Measurements from ENCODE around the gene SMYD5. TPM values are rescaled to one million over a fixed set of nuclear protein-coding genes. Genes with fewer than 3 reads are reported as not detected.

The SMYD5 gene
- polyA plus RNA-seq, 6 donors from 2014 or later: 4.9 to 29.2 (median 20.9) TPM

GRCh38 chr2:73233932-73234832, 20.1 kb downstream of the SMYD5 start, which contains the start of gene CCT7:
TSS of gene CCT7 (plus strand) at chr2:73234308. CDS start at chr2:73234379, 71 bp downstream.
- peak within 1 kb of the TSS; percentile 91 to 100 (median 98) for H3K4me3 Mint-ChIP-seq
- no peaks in the 10 kb centered on the region for H3K9me3 Mint-ChIP-seq
- ATAC-seq (ENCODE audit: low read depth in 2 of 2) (peak; percentile 72), DNase-seq (peak; percentile 89)
- peak within 1 kb of the TSS; percentile 91 to 97 (median 97) for H3K27ac Mint-ChIP-seq
- H3K27me3 Mint-ChIP-seq: no peaks in the 10 kb centered on the region
- H3K36me3 Mint-ChIP-seq: no peaks in the 10 kb centered on the region
- peaks cover 38 to 55% (median 41%) of the 10 kb centered on the region in 3 donors for H3K4me1 Mint-ChIP-seq

GRCh38 chr2:73235315-73236028, 21.4 kb downstream of the SMYD5 start:
- peak overlapping the region; percentile 91 to 100 (median 98) for H3K4me3 Mint-ChIP-seq
- H3K4me1 Mint-ChIP-seq: peaks cover 40 to 55% (median 41%) of the 10 kb centered on the region in 3 donors
- peak overlapping the region; percentile 8 to 97 (median 88) for H3K27ac Mint-ChIP-seq
- no peaks in the 10 kb centered on the region for H3K9me3 Mint-ChIP-seq
- ATAC-seq (ENCODE audit: low read depth in 2 of 2) (no peak), DNase-seq (no peak)
- no peaks in the 10 kb centered on the region for H3K36me3 Mint-ChIP-seq
- no peaks in the 10 kb centered on the region for H3K27me3 Mint-ChIP-seq

DNA sequence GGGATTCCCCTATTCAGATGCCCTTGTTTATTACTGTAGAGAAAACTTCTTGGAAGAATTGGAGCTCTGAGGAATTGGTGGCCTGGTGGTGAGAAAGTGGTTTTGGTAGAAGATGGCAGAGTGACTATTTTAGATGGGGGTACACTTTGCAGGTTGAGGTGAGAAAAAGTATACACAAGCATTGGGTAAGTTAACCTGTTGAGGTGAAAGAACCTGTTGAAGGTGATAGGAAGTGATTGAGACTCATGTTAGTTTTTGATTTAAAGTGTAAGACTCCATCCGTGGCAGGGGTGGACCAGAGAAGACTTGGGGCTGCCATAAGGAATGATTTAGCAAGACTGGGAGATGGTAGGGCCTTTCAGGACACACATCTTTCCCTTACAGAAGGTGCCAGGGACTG, 23.1 kb downstream of the SMYD5 start:
- no peak for DNase-seq
- Mint-ChIP-seq H3K27me3 (no peaks in the 10 kb centered on the region), H3K36me3 (no peaks in the 10 kb centered on the region), H3K4me3 (peak overlapping the region in 2 of 8 donors; percentile 35 to 94), H3K4me1 (peaks cover 40 to 55% (median 41%) of the 10 kb centered on the region in 3 donors), H3K27ac (peak overlapping the region in 2 of 6 donors; percentile 6 to 12), H3K9me3 (no peaks in the 10 kb centered on the region)
- ATAC-seq (ENCODE audit: low read depth in 2 of 2): no peak

GRCh38 chr2:73238149-73238548, 24.1 kb downstream of the SMYD5 start:
- ATAC-seq (ENCODE audit: low read depth in 2 of 2): no peak
- no peaks in the 10 kb centered on the region for H3K36me3 Mint-ChIP-seq
- no peaks in the 10 kb centered on the region for H3K9me3 Mint-ChIP-seq
- DNase-seq: no peak
- H3K4me3 Mint-ChIP-seq: peak overlapping the region in 2 of 8 donors; percentile 20 to 61
- H3K27me3 Mint-ChIP-seq: no peaks in the 10 kb centered on the region
- peaks cover 36 to 47% (median 37%) of the 10 kb centered on the region in 3 donors for H3K4me1 Mint-ChIP-seq
- peak overlapping the region in 1 of 6 donors; percentile 37 for H3K27ac Mint-ChIP-seq

DNA sequence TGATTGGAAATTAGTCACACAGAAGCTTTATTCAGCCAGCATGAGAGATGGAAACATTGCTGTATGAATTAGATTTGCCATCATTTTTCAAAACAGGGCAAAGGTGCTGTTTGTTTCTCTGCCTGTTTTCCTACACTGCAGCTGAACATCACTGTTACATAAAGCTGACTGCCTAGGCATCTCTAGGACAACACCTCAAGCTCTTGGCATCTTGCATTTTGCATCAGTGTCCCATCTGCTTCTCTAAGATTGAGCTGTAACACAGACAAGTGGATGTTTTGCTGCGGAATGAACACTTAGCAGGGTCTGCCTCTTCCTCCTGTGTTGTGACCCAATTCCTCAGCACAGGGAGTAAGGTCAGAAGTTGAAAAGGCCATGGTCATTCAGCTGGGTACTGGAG, 24.9 kb downstream of the SMYD5 start:
- peaks cover 35 to 44% (median 36%) of the 10 kb centered on the region in 3 donors for H3K4me1 Mint-ChIP-seq
- no peak for ATAC-seq (ENCODE audit: low read depth in 2 of 2)
- H3K27me3 Mint-ChIP-seq: no peaks in the 10 kb centered on the region
- no peak overlapping the region for H3K4me3 Mint-ChIP-seq
- H3K27ac Mint-ChIP-seq: no peak overlapping the region
- H3K9me3 Mint-ChIP-seq: no peaks in the 10 kb centered on the region
- H3K36me3 Mint-ChIP-seq: no peaks in the 10 kb centered on the region
- DNase-seq: no peak

DNA sequence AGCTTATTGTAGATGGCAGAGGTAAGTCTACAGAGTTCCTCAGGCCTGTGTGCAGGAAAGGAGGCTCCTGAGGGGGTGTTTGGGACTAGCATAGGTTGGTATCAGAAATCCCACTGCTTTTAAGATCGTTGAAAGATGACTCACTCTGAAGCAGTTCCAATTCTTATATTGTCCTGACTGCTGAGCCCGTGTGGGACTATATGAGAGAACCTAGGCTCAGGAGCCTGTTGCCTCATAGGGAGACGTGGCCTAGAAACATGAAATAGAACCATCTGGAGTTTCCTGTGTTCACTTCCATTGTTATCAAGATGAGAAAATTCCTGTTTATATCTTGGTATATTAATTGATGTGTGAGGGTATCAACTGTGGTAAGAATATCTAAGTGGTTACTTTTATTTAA, 25.7 kb downstream of the SMYD5 start:
- H3K36me3 Mint-ChIP-seq: no peaks in the 10 kb centered on the region
- ATAC-seq (ENCODE audit: low read depth in 2 of 2): no peak
- peaks cover 28 to 42% (median 35%) of the 10 kb centered on the region in 3 donors for H3K4me1 Mint-ChIP-seq

GRCh38 chr2:73243884-73244570, 30.0 kb downstream of the SMYD5 start:
- H3K4me3 Mint-ChIP-seq: no peak overlapping the region
- H3K4me1 Mint-ChIP-seq: peaks cover 4 to 14% (median 12%) of the 10 kb centered on the region in 3 donors
- H3K36me3 Mint-ChIP-seq: peaks cover 15 to 20% of the 10 kb centered on the region in 2 donors
- no peaks in the 10 kb centered on the region for H3K9me3 Mint-ChIP-seq
- no peak for ATAC-seq (ENCODE audit: low read depth in 2 of 2)
- no peaks in the 10 kb centered on the region for H3K27me3 Mint-ChIP-seq
- no peak overlapping the region for H3K27ac Mint-ChIP-seq
- DNase-seq: no peak

More for the DNA sequence above, 25.7 kb downstream of the SMYD5 start:
- DNase-seq: no peak
- no peaks in the 10 kb centered on the region for H3K27me3 Mint-ChIP-seq
- no peak overlapping the region for H3K4me3 Mint-ChIP-seq
- no peak overlapping the region for H3K27ac Mint-ChIP-seq
- H3K9me3 Mint-ChIP-seq: no peaks in the 10 kb centered on the region

DNA sequence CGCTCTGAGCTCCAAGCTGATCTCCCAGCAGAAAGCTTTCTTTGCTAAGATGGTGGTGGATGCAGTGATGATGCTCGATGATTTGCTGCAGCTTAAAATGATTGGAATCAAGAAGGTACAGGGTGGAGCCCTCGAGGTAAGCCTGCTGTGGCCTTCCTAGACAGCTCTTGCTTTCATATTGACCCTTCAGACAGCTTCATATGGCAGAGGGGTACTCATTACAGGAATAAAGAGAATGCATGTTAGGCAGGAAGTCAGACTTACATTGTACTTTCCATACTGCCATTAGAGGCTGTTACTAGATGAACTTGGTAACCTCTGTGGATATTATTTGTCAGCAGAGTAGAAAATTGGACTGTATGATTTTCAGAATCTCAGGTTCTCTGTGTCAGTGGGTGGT, 30.5 kb downstream of the SMYD5 start:
- no peak overlapping the region for H3K27ac Mint-ChIP-seq
- ATAC-seq (ENCODE audit: low read depth in 2 of 2): no peak

DNA sequence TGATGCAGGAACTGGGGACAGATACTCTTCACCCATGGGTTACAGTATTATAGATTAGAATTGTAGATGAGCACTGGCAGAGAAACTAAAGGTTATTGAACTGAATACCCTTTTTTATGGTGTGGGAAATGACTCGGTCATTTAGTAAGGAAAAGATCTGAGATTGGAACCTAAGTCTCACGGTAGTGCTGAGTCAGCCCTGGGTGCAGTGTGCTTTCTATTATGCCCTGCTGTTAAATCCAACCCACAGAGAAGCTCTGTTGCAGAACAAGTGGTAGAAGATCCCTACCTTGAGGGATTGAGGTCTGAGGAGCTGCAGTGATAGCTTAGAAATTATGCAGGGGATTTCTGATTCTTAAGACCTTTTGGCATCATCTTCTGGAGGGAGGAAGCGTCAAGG, 32.8 kb downstream of the SMYD5 start:
- Mint-ChIP-seq H3K4me3 (no peak overlapping the region), H3K4me1 (peaks cover 0 to 14% (median 12%) of the 10 kb centered on the region in 3 donors), H3K27ac (no peak overlapping the region), H3K36me3 (peaks cover 33 to 37% of the 10 kb centered on the region in 2 donors), H3K27me3 (no peaks in the 10 kb centered on the region), H3K9me3 (no peaks in the 10 kb centered on the region)
- ATAC-seq (ENCODE audit: low read depth in 2 of 2) (no peak), DNase-seq (no peak)

More for the DNA sequence above, 30.5 kb downstream of the SMYD5 start:
- H3K4me3 Mint-ChIP-seq: no peak overlapping the region
- DNase-seq: no peak
- peaks cover 21 to 25% of the 10 kb centered on the region in 2 donors for H3K36me3 Mint-ChIP-seq
- peaks cover 0 to 14% (median 12%) of the 10 kb centered on the region in 3 donors for H3K4me1 Mint-ChIP-seq
- no peaks in the 10 kb centered on the region for H3K9me3 Mint-ChIP-seq
- no peaks in the 10 kb centered on the region for H3K27me3 Mint-ChIP-seq

GRCh38 chr2:73249636-73250035, 35.6 kb downstream of the SMYD5 start:
- DNase-seq (no peak), ATAC-seq (ENCODE audit: low read depth in 2 of 2) (no peak)
- H3K27me3 Mint-ChIP-seq: no peaks in the 10 kb centered on the region
- no peaks in the 10 kb centered on the region for H3K9me3 Mint-ChIP-seq
- peak overlapping the region in 3 of 6 donors; percentile 4 to 86 (median 16) for H3K27ac Mint-ChIP-seq
- peak overlapping the region in 1 of 8 donors; percentile 4 for H3K4me3 Mint-ChIP-seq
- peaks cover 5 to 15% (median 8%) of the 10 kb centered on the region in 3 donors for H3K4me1 Mint-ChIP-seq
- H3K36me3 Mint-ChIP-seq: peaks cover 39 to 41% of the 10 kb centered on the region in 2 donors

GRCh38 chr2:73250872-73251846, 37.1 kb downstream of the SMYD5 start:
- H3K27me3 Mint-ChIP-seq: no peaks in the 10 kb centered on the region
- H3K36me3 Mint-ChIP-seq: peaks cover 30 to 35% of the 10 kb centered on the region in 2 donors
- no peak overlapping the region for H3K4me3 Mint-ChIP-seq
- DNase-seq: no peak
- no peak for ATAC-seq (ENCODE audit: low read depth in 2 of 2)
- no peak overlapping the region for H3K27ac Mint-ChIP-seq
- no peaks in the 10 kb centered on the region for H3K9me3 Mint-ChIP-seq
- H3K4me1 Mint-ChIP-seq: peaks cover 1 to 12% (median 5%) of the 10 kb centered on the region in 3 donors

Measured in naive B cell (primary cell).